ENCODE results near the gene DCDC2C.
"Not testable (repeated sequence)": the region's sequence is repeated elsewhere in the genome, so short reads cannot be mapped to it uniquely, and the experiment has no call there.

The DCDC2C gene

DNA sequence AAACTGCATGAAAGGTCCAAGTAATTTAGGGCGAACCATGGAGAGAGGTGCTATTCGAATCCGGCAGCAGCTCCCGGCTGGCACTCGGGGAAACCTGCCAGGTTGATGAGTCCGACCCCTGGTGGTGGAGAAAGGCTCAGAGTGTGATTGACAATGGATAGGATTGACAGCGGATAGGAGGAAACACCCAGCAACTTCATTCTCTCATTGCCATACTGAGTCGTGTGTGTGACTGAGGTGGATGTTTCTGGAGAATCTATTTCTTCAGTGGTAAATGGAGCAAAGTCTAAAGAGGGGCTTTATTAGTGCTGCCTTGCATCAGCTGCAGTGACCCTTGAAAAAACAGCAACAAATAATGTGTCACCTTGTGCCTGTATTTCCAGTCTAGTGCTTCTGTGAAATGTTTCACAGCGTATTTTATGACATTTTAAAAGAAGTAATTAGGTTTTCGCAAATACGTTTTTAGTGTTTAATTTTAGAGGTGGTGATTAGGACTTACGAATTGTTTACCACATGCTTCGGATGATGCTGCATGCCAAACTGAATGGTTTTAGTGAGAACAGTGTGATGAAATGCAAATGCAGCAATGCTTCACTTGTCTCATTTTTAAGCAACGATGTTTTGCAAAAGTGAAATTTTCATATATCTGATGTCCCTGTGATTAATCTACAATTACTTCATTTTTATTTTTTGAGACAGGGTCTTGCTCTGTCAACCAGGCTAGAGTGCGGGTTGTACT lies 102.0 kb downstream of the DCDC2C start:
- no peak for DNase-seq (ENCODE audit: low read depth)
- H3K4me3 ChIP-seq (replicated peaks; ENCODE audit: low read depth, low read length) = no peak overlapping the region
- TF ChIP-seq, protein P1, sequence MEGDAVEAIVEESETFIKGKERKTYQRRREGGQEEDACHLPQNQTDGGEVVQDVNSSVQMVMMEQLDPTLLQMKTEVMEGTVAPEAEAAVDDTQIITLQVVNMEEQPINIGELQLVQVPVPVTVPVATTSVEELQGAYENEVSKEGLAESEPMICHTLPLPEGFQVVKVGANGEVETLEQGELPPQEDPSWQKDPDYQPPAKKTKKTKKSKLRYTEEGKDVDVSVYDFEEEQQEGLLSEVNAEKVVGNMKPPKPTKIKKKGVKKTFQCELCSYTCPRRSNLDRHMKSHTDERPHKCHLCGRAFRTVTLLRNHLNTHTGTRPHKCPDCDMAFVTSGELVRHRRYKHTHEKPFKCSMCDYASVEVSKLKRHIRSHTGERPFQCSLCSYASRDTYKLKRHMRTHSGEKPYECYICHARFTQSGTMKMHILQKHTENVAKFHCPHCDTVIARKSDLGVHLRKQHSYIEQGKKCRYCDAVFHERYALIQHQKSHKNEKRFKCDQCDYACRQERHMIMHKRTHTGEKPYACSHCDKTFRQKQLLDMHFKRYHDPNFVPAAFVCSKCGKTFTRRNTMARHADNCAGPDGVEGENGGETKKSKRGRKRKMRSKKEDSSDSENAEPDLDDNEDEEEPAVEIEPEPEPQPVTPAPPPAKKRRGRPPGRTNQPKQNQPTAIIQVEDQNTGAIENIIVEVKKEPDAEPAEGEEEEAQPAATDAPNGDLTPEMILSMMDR (IDR thresholded peaks at IDR 0.05; ENCODE audit: low read length, missing control alignments) = no peak

DNA sequence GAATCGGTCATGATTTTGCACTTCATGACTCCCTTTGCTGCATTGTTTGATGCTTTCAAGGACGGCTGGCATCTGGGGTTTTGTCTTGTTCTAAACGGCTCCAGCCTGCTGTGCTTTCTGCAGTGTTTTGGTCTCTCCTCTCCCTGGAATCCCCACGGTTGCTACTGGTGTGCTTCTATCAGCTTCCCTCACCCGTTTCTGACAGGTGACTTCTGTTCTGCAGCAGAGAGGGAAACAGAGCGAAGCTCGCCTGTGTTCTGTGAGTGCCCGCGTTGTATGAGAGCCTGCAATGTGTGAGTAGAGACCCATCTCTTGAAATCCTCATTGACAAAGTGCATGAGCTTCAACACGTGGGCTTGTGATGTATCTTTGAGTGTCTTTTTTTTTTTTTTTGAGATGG lies 102.8 kb downstream of the DCDC2C start:
- no peak overlapping the region for H3K4me3 ChIP-seq (replicated peaks; ENCODE audit: low read depth, low read length)
- TF ChIP-seq, protein P1 (IDR thresholded peaks at IDR 0.05; ENCODE audit: low read length, missing control alignments) = no peak
- DNase-seq (ENCODE audit: low read depth) = no peak

DNA sequence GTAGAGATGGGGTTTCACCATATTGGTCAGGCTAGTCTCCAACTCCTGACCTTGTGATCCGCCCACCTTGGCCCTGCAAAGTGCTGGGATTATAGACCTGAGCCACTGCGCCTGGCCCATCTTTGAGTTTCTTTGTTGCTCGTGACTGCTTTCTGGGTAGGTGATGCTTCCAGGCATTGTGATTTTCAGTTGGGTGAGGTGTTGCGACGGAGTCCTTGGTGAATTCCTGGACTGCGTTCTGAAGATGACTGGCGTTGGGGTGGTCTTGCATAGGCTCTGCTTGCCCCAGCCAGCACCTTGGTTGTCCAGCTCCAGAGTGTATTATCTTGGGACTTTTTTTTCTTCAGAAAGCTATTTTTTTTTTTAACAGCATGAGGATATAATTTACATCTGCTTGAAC lies 103.4 kb downstream of the DCDC2C start:
- TF ChIP-seq, protein P1 (IDR thresholded peaks at IDR 0.05; ENCODE audit: low read length, missing control alignments) = no peak
- no peak overlapping the region for H3K4me3 ChIP-seq (replicated peaks; ENCODE audit: low read depth, low read length)
- no peak for DNase-seq (ENCODE audit: low read depth)

DNA sequence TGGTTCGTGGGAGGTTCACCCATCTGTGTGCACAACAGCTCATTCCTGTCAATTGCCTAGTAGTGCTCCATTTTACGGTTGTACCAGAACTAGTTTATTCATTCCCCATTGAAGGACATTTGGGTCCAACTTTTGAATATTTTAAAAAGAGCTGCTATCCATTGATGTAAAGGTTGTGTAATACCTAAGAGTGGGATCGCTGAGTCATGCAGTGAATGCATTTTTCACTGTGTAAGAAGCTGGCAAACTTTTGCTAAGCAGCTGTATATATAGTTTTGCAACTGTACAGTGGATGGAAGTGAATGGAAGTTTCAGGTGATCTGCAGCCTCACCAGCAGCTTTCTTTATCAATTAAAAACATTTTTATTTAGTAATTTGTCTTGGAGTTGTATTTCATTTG lies 104.5 kb downstream of the DCDC2C start:
- peak; percentile 45 for DNase-seq (ENCODE audit: low read depth)
- TF ChIP-seq, protein P1 (IDR thresholded peaks at IDR 0.05; ENCODE audit: low read length, missing control alignments) = no peak
- H3K4me3 ChIP-seq (replicated peaks; ENCODE audit: low read depth, low read length) = no peak overlapping the region

DNA sequence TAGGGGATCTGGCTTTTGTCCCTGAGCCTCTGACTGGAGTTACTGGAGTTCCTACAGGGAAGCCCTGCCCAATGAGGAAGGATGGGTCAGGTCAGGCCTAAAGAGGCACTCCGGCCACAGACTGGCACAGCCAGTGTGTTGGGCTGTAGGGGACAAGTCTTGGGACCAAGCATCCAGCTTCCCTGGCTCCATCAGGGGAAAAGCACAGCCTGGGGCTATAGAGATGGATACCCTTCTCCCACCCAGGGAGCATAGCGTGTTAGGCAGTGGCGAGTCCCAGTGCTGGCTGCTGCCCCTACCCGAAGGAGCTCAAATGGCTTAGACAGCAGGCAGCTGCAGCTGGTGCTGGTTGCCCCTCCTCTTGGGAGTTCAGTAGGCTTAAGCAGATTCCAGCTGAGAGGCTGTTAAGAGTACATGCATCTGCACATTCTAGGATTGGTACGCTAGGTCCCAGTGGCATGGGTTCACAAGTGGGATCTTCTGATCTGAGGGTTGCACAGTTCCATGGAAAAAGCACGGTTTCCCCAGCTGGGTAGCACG lies 111.4 kb downstream of the DCDC2C start:
- H3K4me3 ChIP-seq (replicated peaks; ENCODE audit: low read depth, low read length) = no peak overlapping the region
- DNase-seq (ENCODE audit: low read depth) = no peak
- TF ChIP-seq, protein P1 (IDR thresholded peaks at IDR 0.05; ENCODE audit: low read length, missing control alignments) = no peak

DNA sequence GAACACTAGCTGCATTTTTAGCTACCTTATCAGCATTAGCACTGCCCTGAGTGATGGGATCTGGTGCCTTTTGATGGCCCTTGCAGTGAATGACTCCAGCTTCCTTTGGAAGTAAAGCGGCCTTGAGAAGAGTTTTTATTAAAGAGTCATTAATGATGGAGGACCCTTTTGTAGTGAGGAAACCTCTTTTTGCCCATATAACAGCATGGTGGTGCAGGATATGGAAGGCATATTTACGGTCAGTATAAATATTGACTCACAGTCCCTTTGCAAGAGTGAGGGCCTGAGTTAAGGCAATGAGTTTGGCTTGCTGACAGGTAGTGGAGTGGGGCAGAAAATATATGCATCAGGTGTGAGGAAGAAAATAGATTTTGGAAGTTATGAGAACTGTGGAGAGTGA lies 113.8 kb downstream of the DCDC2C start:
- DNase-seq (ENCODE audit: low read depth); H3K4me3 ChIP-seq (replicated peaks; ENCODE audit: low read depth, low read length): not testable (repeated sequence)

DNA sequence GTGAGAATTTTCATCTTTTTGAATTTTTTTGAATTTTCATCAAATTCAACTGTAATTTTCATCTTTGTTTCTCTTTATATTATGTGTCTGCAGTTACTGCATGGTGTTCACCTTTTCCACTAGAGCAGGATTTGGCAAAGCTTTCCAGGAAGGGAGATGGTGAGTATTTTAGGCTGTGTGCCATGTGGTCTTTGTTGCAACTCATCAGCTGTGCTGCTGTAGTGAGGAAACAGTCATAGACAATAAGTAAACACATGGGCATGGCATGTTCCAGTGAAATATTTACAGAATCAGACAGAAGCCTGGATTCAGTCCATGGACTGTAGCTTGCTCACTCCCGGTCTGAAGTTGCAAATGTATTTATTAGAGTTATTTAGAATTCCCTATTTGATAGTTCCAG lies 120.4 kb downstream of the DCDC2C start:
- H3K4me3 ChIP-seq (replicated peaks; ENCODE audit: low read depth, low read length) = no peak overlapping the region
- peak; percentile 19 for DNase-seq (ENCODE audit: low read depth)
- TF ChIP-seq, protein P1 (IDR thresholded peaks at IDR 0.05; ENCODE audit: low read length, missing control alignments) = no peak
